ENCODE results near the gene GALNT2. TPM values are rescaled to one million over a fixed set of nuclear protein-coding genes. Genes with fewer than 3 reads are reported as not detected.

Gene GALNT2
- polyA plus RNA-seq, 3 donors: 19.6 to 25.6 (median 23.4) TPM

- Histone ChIP-seq H3K9ac (ENCODE audit: insufficient read depth, low read length, poor library complexity, severe bottlenecking) (no peak overlapping the region), H3K79me2 (ENCODE audit: insufficient read depth, low read length) (peaks cover 62% of the 10 kb centered on the region), H3K9me3 (replicated peaks in 1 of 2; ENCODE audit: control insufficient read depth in 1 of 2, insufficient read depth in 1 of 2, low read length in 2 of 2) (no peaks in the 10 kb centered on the region), H3K27me3 (ENCODE audit: control insufficient read depth in 2 of 2, insufficient read depth in 2 of 2, low read length in 2 of 2) (no peaks in the 10 kb centered on the region), H3K4me2 (replicated peaks; ENCODE audit: extremely low read depth, low read length, poor library complexity, severe bottlenecking) (no peak overlapping the region), H4K20me1 (ENCODE audit: insufficient read depth, low read length) (peaks cover 10% of the 10 kb centered on the region), H3K27ac (ENCODE audit: low read depth in 1 of 2, low read length in 2 of 2) (no peak overlapping the region), H3K4me3 (replicated peaks in 1 of 3; ENCODE audit: low read depth in 2 of 3, low read length in 3 of 3) (no peak overlapping the region), H2AFZ (ENCODE audit: insufficient read depth, low read depth, low read length, poor library complexity, severe bottlenecking) (no peak overlapping the region), H3K4me1 (ENCODE audit: control insufficient read depth in 1 of 2, insufficient read depth in 2 of 2, low read length in 2 of 2) (peaks cover 35 to 46% of the 10 kb centered on the region in 2 donors), H3K36me3 (replicated peaks in 1 of 2; ENCODE audit: control insufficient read depth in 1 of 2, insufficient read depth in 2 of 2, low read length in 2 of 2) (no peaks in the 10 kb centered on the region)
- peaks cover 0 to 3% (median 1%) of the 10 kb centered on the region in 7 donors for H3K9me3 Mint-ChIP-seq
- no peak for TF ChIP-seq CTCF (IDR thresholded peaks at IDR 0.05)
- DNase-seq: no peak
- intact Hi-C loops (cut with micrococcal nuclease): loop anchor here in 1 of 2 donors (5.0 kb wide), 1 partner anchor 42 kb away; no protein-coding TSS in a partner anchor
- 75% methylated on average over 6 of the region's 6 CpGs for WGBS (ENCODE audit: insufficient coverage)
- H3K4me1 Mint-ChIP-seq: peaks cover 52% of the 10 kb centered on the region
- peaks cover 19 to 33% of the 10 kb centered on the region in 2 donors for H3K36me3 Mint-ChIP-seq
- no peak overlapping the region for H3K4me3 Mint-ChIP-seq
- H3K27me3 Mint-ChIP-seq (ENCODE audit: low read depth in 3 of 3): peaks cover 0 to 1% (median 0%) of the 10 kb centered on the region in 3 donors
- peak overlapping the region in 1 of 7 donors; percentile 21 for H3K27ac Mint-ChIP-seq
Observed at GRCh38 chr1:230188826-230189225, 121.8 kb downstream of the GALNT2 start.

GRCh38 chr1:230189341-230189740 lies 122.3 kb downstream of the GALNT2 start:
- 93% methylated on average over 6 of the region's 8 CpGs for WGBS (ENCODE audit: insufficient coverage)
- H3K27ac Mint-ChIP-seq: peak overlapping the region in 1 of 7 donors; percentile 47
- H3K9me3 Mint-ChIP-seq: peaks cover 0 to 3% (median 1%) of the 10 kb centered on the region in 7 donors
- peaks cover 0 to 1% (median under 1%) of the 10 kb centered on the region in 3 donors for H3K27me3 Mint-ChIP-seq (ENCODE audit: low read depth in 3 of 3)
- Histone ChIP-seq H3K4me3 (replicated peaks in 1 of 3; ENCODE audit: low read depth in 2 of 3, low read length in 3 of 3) (no peak overlapping the region), H3K9ac (ENCODE audit: insufficient read depth, low read length, poor library complexity, severe bottlenecking) (no peak overlapping the region), H3K36me3 (replicated peaks in 1 of 2; ENCODE audit: control insufficient read depth in 1 of 2, insufficient read depth in 2 of 2, low read length in 2 of 2) (no peaks in the 10 kb centered on the region), H3K27me3 (ENCODE audit: control insufficient read depth in 2 of 2, insufficient read depth in 2 of 2, low read length in 2 of 2) (no peaks in the 10 kb centered on the region), H3K4me1 (ENCODE audit: control insufficient read depth in 1 of 2, insufficient read depth in 2 of 2, low read length in 2 of 2) (peaks cover 35 to 46% of the 10 kb centered on the region in 2 donors), H3K27ac (ENCODE audit: low read depth in 1 of 2, low read length in 2 of 2) (peak overlapping the region in 1 of 2 donors; percentile 81), H3K9me3 (replicated peaks in 1 of 2; ENCODE audit: control insufficient read depth in 1 of 2, insufficient read depth in 1 of 2, low read length in 2 of 2) (no peaks in the 10 kb centered on the region), H4K20me1 (ENCODE audit: insufficient read depth, low read length) (peaks cover 10% of the 10 kb centered on the region), H3K4me2 (replicated peaks; ENCODE audit: extremely low read depth, low read length, poor library complexity, severe bottlenecking) (no peak overlapping the region), H3K79me2 (ENCODE audit: insufficient read depth, low read length) (peaks cover 62% of the 10 kb centered on the region), H2AFZ (ENCODE audit: insufficient read depth, low read depth, low read length, poor library complexity, severe bottlenecking) (no peak overlapping the region)
- no peak for TF ChIP-seq CTCF (IDR thresholded peaks at IDR 0.05)
- no peak for DNase-seq
- peaks cover 52% of the 10 kb centered on the region for H3K4me1 Mint-ChIP-seq
- intact Hi-C loops (cut with micrococcal nuclease): loop anchor here in 1 of 2 donors (5.0 kb wide), 1 partner anchor 42 kb away; no protein-coding TSS in a partner anchor
- no peak overlapping the region for H3K4me3 Mint-ChIP-seq
- peaks cover 20 to 35% of the 10 kb centered on the region in 2 donors for H3K36me3 Mint-ChIP-seq

All from CD14-positive monocyte (primary cell).